Upper lobe of left lung (tissue), 4 donors: ENCODE measurements around the gene AGAP1.

Source experiments
- POLR2AphosphoS5 ChIP-seq, 2 donors: sonication (generic); formaldehyde crosslinking; IDR thresholded peaks; one replicate each; pipeline ENCODE4 v1.5.1; 2017; ENCODE audit warnings: antibody characterized with exemption in 2 of 2
- TF ChIP-seq, protein P1 (sequence below), 6 experiments: fragments of 450-650 bp in 4 of 6; fragments of 200-600 bp in 2 of 6; sonication (generic) in 2 of 6; IDR thresholded peaks; one replicate each; pipeline ENCODE4 v1.5.1; 2016 to 2019; ENCODE audit warnings: antibody characterized with exemption in 6 of 6

DNA sequence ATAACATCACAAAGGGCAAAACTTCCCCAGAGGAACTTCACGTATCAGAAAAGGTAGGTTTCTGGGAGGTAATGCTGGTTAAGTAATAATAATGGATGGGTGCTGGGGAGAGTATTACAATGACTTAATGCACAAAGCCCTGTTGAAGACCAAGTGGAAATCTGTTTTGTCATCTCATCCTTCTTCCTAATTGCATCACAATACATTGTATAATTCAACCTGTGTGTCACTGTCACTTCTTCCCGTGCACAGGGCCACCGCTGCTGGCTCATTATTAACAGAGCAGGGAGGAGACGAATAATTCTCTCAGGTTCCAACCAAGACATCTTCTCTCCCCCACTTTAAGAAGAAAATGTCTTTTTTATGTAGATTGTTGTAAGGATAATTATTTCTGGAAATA is 290.9 kb downstream of the AGAP1 start:
- TF ChIP-seq, protein P1, sequence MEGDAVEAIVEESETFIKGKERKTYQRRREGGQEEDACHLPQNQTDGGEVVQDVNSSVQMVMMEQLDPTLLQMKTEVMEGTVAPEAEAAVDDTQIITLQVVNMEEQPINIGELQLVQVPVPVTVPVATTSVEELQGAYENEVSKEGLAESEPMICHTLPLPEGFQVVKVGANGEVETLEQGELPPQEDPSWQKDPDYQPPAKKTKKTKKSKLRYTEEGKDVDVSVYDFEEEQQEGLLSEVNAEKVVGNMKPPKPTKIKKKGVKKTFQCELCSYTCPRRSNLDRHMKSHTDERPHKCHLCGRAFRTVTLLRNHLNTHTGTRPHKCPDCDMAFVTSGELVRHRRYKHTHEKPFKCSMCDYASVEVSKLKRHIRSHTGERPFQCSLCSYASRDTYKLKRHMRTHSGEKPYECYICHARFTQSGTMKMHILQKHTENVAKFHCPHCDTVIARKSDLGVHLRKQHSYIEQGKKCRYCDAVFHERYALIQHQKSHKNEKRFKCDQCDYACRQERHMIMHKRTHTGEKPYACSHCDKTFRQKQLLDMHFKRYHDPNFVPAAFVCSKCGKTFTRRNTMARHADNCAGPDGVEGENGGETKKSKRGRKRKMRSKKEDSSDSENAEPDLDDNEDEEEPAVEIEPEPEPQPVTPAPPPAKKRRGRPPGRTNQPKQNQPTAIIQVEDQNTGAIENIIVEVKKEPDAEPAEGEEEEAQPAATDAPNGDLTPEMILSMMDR (IDR thresholded peaks at IDR 0.05) = no peak
- TF ChIP-seq POLR2AphosphoS5 (IDR thresholded peaks at IDR 0.05) = no peak
